HG03139 (cell line): ENCODE data around the gene RYR3.
"Not testable (repeated sequence)": the region's sequence is repeated elsewhere in the genome, so short reads cannot be mapped to it uniquely, and the experiment has no call there.

Experiments used
- ATAC-seq: cut with Tn5 transposase; IDR thresholded peaks from one replicate; pipeline ENCODE4 v1.9.1; 2021; ENCODE audit not compliant: unreplicated experiment

Gene RYR3

DNA sequence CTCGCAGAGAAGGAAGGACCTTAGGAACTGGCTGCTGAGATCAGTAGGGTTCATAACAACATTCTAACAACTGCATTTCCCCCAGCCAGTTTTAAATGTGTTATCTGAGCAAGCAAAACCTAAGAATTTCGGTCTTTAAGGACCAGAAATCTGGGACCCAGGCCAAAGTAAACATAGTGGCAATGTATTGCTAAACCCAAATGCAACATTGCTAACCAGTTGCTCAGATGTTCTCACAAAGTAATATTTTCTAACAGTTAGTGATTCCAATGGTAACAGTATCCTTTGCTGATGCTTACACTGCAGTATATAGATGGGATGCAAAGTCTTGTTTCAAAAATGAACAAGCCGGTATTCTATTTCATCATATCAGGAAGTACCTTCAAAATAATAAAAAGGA lies 254.3 kb downstream of the RYR3 start:
- ATAC-seq, result no peak

DNA sequence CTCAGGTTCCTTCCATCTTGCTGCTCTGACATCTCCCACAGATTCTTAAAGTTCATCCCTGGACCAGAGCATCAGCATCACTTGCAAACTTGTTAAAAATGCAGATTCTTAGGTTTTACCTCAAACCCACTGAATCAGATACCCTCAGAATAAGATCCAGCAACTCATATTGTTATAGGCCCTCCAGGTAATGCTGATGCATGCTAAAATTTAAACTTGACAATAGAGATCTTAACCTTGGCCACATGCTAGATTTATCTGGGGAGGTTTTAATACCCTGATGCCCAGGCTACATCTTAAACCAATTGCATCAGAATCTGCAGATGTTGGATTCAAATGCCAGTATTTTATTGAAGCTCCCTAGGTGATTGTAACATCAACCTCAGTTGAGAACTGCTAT lies 256.9 kb downstream of the RYR3 start:
- no peak for ATAC-seq

DNA sequence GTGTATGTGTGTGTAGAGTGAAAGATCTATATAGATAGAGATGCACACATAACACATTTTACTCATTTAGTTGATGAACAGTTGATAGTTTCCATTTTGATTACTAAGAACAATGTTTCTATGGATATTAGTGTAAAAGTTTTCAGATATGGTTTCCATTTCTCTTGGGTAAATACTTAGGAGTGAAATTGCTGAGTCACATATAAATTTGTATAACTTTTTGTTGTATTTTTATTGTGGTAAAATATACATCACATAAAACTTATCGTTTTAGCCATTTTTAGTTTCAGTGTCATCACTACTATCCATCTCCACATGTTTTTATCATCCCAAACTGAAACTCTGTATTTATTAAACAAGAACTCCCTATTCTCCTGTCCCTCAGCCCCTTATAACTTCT lies 258.3 kb downstream of the RYR3 start:
- no peak for ATAC-seq

DNA sequence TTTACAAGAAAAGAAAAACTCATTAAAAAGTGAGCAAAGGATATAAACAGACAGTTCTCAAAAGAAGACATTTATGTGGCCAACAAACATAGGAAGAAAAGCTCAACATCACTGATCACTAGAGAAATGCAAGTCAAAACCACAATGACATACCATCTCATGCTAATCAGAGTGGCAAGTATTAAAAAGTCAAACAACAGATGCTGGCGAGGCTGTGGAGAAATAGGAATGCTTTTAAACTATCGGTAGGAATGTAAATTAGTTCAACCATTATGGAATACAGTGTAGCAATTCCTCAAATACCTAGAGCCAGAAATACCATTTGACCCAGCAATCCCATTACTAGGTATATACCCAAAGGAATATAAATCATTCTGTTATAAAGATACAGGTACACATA lies 267.1 kb downstream of the RYR3 start:
- not testable (repeated sequence) for ATAC-seq

DNA sequence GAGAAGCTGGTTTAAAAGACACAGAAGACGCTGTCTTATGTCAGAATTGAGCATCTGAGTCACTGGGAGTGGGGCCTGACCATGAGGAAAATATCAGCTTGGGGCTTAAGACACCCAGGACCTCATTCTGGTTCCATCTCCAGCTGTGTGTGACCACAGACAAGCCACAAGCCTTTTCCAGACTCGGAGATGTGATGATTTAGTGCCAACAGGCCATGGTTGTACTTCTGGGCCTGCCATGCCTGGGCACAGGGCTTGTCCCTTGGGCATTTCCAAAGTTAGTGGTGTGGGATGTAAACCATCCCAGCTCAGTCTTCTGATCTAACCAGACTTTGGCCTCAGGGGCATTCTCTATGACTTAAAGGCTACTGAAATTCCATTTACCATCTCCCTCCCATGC lies 269.8 kb downstream of the RYR3 start:
- no peak for ATAC-seq

DNA sequence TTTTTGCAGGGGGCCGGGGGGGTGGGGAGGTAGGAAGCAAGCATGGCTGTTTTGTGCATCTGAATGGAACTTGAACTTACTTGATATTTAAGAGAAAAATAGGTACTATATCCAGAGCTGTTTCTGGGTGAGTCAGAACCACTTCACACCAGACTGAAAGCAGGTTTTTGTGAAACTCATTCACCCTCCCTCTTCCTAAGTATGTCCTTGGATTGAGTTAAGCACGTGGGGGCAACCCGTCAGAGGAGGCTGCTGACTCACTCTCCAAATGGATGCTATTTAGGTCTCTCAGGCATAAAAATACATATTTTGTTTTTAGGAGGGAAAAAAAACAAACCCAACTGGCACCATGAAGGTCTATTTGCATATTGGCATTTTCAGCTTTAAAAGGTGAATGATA lies 270.3 kb downstream of the RYR3 start:
- no peak for ATAC-seq

DNA sequence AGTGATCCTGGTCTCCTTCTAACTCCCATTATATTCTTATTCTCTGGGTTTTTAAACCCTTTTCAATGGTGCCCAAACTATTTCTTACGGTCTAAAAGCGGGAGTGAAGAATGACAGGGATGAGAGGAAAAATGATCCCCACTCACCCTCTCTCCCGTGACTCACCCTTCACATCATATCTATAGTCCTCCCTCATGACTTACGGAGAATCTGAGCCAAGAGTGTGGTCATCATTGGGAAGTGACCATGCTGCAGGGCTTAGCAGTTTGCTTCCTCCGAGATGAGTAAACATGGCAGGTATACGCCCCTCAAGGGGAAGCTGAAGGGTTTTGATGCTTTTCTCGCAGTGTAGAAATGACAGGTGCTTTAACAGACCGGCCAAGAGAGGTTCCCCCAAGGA lies 274.0 kb downstream of the RYR3 start:
- no peak for ATAC-seq

DNA sequence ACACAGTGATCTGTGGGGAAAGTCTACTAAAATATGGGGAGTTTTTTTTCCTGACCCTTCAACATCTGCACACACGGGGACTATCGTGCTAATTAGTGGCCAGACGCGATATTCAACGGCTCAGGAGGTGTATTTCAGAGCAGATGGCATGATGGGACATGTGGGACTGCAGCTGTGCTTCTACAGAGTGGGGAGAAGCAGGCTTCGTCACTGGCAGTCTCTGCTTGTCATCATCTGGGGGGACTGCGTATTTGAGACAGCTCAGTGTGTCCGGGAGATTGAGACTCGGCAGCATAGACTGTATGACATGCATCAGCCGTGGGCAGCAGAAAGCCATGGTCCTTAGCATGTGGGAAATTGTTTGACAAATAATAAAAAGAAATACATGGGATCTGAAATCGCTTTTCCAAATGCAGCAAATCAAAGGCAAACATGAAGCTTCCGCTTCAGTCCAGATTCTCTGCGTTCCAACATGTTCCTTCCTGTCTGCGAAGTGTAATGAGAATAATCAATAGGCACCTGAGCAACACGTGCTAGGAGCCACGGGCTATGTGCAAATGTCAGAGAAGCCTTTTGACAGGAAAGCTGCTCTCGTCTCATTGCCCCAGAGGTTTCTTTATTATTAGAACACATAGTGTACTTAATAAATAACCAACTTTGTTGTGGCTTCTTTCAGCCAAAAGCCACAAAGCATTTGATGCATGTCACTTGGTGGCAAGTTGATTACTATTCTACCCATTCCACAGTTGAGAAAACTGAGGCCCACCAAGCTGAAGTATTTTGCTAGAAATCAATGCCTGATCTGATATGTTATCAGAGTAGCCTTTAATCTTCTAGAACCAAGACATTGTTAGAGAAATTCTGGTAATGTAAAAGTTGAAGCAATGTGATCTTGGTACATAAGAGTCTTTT lies 276.3 kb downstream of the RYR3 start:
- ATAC-seq, result no peak

DNA sequence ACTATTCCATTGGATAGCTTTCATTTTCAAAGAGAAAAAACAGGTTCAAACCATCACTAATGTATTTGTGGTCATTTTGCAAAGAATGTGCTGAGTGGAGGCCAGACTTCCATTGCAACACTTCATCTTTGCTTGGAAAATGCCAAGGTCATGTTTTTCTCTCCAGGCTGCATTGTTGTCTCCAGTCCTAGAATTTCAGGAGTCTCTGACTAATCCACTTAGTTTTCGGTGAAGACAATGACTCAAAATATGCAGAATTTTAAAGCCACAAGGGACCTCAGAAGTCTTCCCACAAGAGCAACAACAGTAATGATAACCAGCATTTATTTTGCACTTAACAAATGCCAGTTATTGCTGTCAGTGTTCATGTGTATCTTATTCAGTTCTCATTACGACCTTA lies 277.0 kb downstream of the RYR3 start:
- ATAC-seq, result no peak

DNA sequence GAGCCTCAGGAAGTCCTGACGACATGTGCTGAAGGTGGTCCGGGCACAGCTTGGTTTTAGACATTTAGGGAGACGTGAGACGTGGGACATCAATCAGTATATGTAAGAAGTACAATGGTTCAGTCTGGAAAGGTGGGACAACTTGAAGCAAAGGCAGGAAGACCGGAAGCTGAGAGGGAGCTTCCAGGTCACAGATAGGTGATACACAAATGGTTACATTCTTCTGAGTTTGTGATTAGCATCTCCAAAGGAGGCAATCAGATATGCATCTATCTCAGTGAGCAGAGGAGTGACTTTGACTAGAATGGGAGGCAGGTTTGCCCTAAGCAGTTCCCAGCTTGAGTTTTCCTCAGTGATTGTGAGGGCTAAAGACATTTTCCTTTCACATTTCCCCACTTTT lies 282.1 kb downstream of the RYR3 start:
- ATAC-seq, result no peak

DNA sequence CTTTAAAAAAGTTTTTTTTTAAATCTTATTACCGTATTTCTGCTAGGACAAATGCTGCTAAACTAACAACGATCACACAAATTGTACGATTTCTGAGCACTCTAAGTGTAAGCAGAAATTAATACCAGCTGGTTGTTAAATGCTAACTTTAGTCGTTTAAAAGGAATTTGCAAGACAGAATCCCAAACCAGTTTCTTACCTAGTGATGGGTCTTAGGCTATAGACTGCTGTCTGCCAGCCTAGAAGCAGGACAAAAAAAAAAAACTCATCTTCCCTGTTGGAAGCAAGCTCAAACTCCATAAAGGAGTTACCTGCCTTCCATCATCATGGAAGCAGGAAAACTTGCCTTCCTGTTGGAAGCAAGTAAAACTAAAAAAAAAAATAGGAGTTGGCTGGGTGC lies 287.6 kb downstream of the RYR3 start:
- ATAC-seq, result not testable (repeated sequence)

DNA sequence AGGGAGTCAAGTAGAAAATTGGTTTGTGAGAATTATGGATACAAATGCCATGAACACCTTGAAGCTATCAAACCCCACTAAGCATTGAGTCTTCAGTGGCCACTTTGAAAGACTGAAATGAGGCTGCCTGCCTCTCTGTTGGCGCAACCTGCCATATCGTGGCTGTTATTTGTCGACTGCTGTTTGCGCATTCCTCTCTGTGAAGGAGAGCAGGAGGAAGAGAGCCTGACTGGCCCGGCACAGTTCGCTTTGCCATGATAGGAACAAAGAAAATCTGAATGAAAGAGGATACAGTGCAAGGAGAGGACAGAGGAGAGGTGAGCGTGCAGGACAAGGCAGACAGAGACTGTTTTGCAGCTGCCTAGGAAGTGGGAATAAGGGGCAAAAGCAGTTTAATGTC lies 289.4 kb downstream of the RYR3 start:
- ATAC-seq, result no peak

DNA sequence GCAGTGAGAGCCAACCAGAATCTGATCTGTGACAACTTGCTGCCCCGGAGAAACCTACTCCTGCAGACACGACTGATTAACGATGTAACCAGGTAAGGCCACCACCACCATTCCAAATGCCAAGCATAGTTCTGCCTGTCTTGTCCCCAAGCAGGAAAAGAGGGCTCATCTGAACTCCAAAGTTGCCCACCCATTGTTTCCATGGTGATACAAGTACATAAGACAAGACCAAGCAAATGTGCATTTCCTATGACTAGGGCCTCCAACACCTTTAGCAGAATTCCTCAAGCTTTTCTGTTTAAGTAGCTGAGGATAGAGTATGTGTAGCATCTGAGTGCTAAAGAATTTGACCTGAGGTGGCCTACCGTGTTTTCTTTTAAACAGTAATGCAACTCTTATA lies 290.7 kb downstream of the RYR3 start:
- no peak for ATAC-seq

DNA sequence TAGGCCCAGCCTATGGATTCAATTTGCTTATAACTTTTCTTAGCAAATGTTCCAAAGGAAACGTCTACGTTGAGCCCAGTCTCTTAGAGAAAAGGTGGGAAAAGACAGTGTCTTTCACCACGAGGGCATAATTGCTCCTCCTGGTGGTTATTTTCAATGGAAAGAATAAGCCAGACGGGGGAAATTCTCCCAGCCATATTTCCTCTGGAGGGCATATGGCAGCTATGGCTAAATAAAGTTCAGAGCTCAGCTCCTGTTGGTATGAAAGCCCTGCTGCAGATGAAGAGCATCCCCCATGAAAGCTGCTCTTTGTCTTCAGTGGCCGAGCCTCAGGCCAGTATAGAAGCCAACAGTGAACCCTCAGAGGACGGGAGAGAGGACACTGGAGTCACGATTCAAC lies 297.9 kb downstream of the RYR3 start:
- no peak for ATAC-seq

DNA sequence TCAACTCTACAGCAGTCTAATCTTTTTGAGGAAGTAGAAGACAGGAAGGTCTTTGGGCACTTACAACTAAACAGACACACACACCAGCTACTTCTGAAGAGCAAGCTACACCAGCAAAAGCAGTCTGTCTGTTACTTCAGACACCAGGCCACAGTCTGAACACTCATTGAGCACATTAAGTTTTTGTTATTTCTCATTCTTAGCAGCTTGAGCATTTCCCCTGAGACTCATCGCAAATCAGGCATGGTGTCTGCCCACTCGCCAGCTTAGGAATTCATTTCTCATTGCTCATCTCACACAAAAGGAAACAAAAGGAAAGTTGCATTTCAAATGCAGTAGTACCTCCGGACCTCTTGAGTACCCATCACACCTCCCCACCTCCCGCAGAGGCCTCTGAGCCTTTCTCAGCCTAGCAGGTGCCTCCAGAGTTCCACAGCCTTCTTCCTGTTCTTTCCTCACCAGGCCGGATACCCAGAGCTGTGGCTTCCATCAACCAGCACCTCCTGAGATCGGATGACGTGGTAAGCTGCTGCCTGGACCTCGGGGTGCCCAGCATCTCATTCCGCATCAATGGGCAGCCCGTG lies 302.0 kb downstream of the RYR3 start:
- ATAC-seq, result no peak

DNA sequence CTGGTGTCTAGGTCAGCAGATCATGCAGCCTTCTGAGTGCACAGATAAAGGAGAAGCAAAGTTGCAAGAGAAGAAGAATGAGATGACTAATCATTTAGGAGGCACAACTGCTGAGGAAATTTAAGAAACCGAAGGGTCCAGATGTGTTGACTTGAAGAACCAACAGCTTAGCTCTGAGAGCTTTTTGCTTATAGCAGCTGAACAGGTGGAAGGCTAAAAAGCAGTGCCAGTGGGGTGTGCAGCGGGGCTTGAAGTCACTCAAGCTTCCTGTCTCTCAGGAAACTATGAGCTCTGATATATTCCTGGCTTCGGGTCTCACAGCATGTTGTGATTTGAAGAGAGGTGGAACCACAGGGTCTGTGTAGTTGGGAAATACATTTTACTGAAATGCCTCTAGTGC lies 305.7 kb downstream of the RYR3 start:
- no peak for ATAC-seq

DNA sequence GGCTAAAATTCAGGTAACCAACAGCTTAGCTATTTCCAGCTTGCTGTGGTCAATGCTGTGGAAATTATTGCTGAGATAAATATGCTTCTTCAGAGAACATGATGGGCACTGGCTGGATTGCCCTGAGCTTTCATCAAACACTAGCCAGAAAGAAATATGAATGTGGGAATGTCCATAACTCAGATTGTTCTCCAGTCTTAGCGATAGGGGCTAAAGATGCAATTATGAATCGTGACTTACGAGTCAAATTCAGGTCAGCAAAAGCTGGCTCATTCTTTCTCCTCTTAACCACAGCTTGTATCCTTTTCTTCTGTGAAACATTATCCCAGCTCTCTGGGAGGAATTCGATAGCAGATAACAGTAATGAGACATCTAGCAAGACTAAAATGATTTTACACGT lies 307.6 kb downstream of the RYR3 start:
- ATAC-seq, result no peak

DNA sequence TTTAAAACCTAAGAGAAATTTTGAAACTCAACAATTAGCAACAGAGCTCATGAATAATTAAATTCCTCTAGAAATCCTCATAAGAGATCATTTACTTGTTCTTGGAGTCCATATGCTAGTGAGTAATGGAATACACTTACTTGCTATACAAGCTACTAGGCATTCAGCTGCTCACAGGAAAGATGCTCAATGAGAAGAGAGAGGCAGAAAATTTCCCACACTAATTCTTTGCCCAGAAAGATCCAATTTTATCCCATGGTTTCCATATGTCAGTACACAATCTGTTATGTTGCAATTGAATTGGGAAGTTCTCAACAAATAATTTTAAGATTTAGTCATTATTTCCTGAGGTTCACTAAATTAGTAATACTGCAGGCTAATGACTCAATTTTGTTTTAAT lies 310.4 kb downstream of the RYR3 start:
- ATAC-seq, result no peak

DNA sequence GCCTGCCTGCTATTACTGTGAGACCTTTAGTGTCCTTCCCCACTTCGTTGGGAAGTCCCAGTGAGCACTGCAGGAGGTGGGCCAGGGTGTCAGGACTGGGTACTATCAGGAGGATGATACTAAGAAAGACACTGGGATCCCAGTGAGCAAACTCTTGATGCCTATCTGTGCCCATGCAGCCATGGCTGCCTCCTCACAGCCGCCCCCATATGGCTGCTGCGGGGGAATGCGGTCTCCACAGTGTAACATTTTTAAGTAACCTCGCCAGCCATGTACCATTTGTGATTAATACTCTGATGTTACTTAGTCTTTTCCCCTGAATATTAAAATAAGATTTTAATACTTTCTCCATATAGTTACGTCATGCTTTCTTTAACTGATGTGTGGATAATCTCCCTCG lies 312.2 kb downstream of the RYR3 start:
- ATAC-seq, result no peak

DNA sequence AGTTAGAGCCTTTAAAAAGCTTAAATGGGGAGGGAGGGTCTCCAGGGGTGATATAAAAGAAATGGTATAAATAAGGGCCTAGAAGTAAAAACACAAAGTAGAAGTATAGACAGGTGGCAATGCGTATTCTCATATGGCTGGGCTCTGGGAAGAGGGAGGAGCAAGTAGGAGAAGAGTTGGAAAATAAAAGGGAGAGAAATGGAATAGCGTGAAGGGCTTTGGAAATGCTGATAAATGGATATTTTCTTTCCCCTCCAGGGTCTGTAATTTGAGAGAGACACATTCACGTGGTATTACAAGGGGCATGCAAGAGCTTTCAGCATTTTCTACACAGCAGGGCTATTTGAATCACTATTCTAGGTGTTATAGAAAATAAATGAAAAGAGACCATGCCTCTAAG lies 313.7 kb downstream of the RYR3 start:
- ATAC-seq, result no peak

DNA sequence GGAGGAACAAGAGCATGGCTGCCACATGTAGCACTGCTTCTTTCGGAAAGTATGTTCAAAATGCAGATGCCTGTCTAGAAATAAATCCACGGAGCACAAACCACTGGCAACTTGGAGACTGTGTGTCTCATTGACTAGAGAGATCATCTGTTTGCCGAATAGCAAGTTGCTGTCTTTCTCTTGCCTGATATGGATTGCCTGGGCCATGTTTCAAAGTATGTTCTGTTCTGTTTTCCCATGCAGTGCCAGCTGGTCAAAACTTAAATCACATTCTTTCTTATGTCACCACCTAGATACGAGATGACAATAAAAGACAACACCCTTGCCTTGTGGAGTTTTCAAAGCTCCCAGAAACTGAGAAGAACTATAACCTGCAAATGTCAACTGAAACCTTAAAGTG lies 318.9 kb downstream of the RYR3 start:
- ATAC-seq, result no peak

DNA sequence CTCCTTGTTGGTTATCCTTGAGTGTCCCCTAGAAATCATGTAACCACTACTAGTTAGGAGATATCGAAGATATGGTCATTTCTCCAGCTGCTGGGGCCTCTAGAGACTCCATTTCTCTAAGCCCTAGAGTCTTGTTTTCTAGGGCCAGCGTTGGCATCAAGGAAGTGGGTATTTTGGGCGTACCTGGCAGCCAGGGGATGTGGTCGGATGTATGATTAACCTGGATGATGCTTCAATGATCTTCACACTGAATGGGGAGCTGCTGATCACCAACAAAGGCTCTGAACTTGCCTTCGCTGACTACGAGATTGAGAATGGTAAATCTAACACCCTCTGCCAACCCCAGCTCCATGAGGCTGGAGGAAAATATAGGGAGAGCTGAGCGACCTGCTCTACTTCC lies 325.5 kb downstream of the RYR3 start:
- peak; percentile 44 for ATAC-seq

DNA sequence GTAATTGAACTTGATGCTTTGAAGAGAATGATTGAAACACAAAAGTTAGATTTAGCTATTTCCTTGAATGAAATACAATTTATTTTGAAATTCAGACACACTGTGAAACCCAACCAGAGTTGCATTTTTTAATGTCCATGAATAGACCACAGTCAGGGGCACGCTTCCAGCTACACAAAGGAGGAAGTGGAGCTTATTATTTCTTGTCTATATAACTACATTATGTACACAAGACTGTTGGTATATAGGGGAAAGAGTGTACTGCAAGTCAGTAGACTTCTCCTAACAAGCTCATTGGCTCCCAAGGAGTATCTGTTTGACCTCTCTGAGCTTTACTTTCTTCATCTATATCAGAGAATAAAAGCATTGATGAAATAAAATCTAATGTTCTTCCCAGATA lies 326.2 kb downstream of the RYR3 start:
- no peak for ATAC-seq
